ENCODE measurements around the gene MTCH1. TPM values are rescaled to one million over a fixed set of nuclear protein-coding genes. Genes with fewer than 3 reads are reported as not detected.

MTCH1 gene
- total and polyA plus RNA-seq, 4 donors = 120 to 210 (median 157) TPM

DNA sequence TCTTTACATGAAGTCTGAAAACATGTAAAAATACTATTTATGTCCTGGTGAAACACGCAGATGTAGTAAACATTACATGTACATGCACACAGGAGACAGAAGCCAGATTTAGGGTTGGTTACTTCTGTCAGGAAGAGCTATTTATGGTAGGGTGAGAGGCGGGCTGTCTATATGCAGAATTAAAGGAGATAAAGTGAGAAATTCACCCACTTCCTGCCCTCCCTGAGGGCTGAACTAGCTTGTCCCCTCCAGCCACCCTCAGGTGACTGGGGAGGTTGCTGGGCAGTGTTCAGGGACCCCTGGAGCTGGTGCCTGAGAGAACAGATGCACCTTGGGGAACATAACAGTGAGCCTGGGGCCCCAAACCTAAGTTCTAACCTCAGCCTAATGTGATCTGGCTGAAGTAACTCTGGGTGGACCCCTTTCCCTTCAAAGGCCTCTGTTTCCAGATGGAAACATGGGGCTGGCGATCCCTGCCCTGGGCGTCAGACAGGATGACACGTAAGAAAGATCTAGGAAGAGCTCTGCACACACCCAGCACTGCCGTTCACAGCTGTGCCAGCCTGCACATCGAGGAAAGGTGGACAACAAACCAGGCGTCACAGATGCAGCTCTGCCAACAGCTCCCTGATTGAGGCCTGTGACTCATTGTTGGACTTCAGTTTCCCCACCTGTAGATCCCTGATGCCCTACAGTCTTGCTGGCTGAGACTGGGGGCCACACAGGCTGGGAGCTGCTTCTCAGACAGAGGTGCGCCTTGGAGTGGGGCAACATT is 30.1 kb downstream of the MTCH1 start:
- DNase-seq (no peak), ATAC-seq (ENCODE audit: insufficient read depth, low FRiP score) (no peak)
- Histone ChIP-seq H3K27me3 (ENCODE audit: control insufficient read depth in 3 of 3, insufficient read depth in 3 of 3, low read length in 2 of 3) (no peaks in the 10 kb centered on the region), H3K9ac (ENCODE audit: insufficient read depth in 1 of 2, low read length in 2 of 2) (no peak overlapping the region), H3K27ac (ENCODE audit: low read depth in 1 of 2, low read length in 1 of 2) (no peak overlapping the region), H3K36me3 (ENCODE audit: control insufficient read depth in 4 of 4, insufficient read depth in 4 of 4, low read length in 4 of 4) (no peaks in the 10 kb centered on the region), H3K9me3 (ENCODE audit: control insufficient read depth in 4 of 4, insufficient read depth in 3 of 4, low read length in 3 of 4) (no peaks in the 10 kb centered on the region), H3K4me1 (ENCODE audit: control insufficient read depth in 5 of 5, insufficient read depth in 5 of 5, low read length in 5 of 5) (peaks cover 0 to 5% (median 0%) of the 10 kb centered on the region in 5 donors), H3K4me3 (no peak overlapping the region)
- TF ChIP-seq, protein P1, sequence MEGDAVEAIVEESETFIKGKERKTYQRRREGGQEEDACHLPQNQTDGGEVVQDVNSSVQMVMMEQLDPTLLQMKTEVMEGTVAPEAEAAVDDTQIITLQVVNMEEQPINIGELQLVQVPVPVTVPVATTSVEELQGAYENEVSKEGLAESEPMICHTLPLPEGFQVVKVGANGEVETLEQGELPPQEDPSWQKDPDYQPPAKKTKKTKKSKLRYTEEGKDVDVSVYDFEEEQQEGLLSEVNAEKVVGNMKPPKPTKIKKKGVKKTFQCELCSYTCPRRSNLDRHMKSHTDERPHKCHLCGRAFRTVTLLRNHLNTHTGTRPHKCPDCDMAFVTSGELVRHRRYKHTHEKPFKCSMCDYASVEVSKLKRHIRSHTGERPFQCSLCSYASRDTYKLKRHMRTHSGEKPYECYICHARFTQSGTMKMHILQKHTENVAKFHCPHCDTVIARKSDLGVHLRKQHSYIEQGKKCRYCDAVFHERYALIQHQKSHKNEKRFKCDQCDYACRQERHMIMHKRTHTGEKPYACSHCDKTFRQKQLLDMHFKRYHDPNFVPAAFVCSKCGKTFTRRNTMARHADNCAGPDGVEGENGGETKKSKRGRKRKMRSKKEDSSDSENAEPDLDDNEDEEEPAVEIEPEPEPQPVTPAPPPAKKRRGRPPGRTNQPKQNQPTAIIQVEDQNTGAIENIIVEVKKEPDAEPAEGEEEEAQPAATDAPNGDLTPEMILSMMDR (IDR thresholded peaks at IDR 0.05; ENCODE audit: control extremely low read depth, extremely low read depth) = no peak
- WGBS, 2 donors = 62 to 78% methylated on average over 9 of the region's 9 CpGs

DNA sequence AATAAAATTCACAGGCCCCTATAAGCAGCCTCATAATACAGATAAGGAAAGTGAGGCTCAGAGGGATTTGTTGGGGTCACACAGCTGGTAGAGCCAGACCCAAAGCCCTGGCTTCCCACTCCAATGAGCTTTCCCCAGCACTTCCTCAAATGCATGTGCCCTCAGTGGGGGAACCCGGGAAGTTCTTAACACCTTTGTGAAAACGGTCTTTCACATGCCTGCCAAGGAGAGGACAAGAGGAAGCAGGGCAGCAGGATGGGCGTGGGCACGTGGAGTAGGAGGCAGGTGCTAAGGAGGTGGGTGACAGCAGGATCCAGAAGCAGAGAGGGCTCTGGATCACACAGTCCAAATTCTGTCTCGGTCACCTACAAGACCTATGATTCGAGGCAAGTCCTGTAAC is 30.9 kb downstream of the MTCH1 start:
- Histone ChIP-seq H3K4me1 (ENCODE audit: control insufficient read depth in 5 of 5, insufficient read depth in 5 of 5, low read length in 5 of 5) (peaks cover 0 to 3% (median 0%) of the 10 kb centered on the region in 5 donors), H3K9ac (ENCODE audit: insufficient read depth in 1 of 2, low read length in 2 of 2) (no peak overlapping the region), H3K9me3 (ENCODE audit: control insufficient read depth in 4 of 4, insufficient read depth in 3 of 4, low read length in 3 of 4) (no peaks in the 10 kb centered on the region), H3K4me3 (no peak overlapping the region), H3K27me3 (ENCODE audit: control insufficient read depth in 3 of 3, insufficient read depth in 3 of 3, low read length in 2 of 3) (no peaks in the 10 kb centered on the region), H3K36me3 (ENCODE audit: control insufficient read depth in 4 of 4, insufficient read depth in 4 of 4, low read length in 4 of 4) (no peaks in the 10 kb centered on the region), H3K27ac (ENCODE audit: low read depth in 1 of 2, low read length in 1 of 2) (no peak overlapping the region)
- TF ChIP-seq, protein P1 (IDR thresholded peaks at IDR 0.05; ENCODE audit: control extremely low read depth, extremely low read depth) = no peak
- DNase-seq (no peak), ATAC-seq (ENCODE audit: insufficient read depth, low FRiP score) (no peak)
- WGBS, 2 donors = 36 to 44% methylated on average over 6 of the region's 6 CpGs

DNA sequence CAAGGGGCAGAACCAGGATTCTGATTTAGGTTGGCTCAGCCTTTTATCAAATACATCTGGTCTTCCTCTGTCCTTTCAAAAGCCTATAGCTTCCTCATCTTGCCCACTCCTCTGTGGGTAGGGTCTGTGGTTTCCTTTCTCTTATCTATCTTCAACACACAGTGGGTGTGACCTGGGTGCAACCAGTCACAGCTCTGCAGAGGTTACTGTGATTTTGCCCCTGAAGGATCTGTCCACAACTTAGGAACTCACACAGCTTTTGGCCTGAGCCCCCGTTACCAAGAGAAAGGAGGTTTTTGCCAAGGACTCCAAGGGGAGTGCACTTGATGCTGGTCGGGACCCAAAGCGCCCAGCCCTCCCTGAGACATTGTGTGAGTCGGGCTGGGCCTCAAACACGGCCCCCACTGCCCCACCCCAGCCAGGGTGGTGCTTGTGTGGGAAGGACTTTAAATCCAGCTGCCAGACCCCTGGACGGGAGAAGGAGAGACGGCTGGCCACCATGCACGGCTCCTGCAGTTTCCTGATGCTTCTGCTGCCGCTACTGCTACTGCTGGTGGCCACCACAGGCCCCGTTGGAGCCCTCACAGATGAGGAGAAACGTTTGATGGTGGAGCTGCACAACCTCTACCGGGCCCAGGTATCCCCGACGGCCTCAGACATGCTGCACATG is 31.6 kb downstream of the MTCH1 start, which contains the start of gene PI16:
Gene PI16, plus strand, starts transcription at position 477 of the 670 bp plus-strand sequence. Its CDS starts 23 bp downstream, at position 500.
- ATAC-seq (ENCODE audit: insufficient read depth, low FRiP score) = no peak
- WGBS, 2 donors = 45 to 64% methylated on average over 14 of the region's 14 CpGs
- no peak for DNase-seq
- no peaks in the 10 kb centered on the region for H3K27me3 ChIP-seq (ENCODE audit: control insufficient read depth in 3 of 3, insufficient read depth in 3 of 3, low read length in 2 of 3)
- H3K36me3 ChIP-seq (ENCODE audit: control insufficient read depth in 4 of 4, insufficient read depth in 4 of 4, low read length in 4 of 4) = no peaks in the 10 kb centered on the region
- H3K9me3 ChIP-seq (ENCODE audit: control insufficient read depth in 4 of 4, insufficient read depth in 3 of 4, low read length in 3 of 4) = no peaks in the 10 kb centered on the region
- peaks cover 0 to 3% (median 0%) of the 10 kb centered on the region in 5 donors for H3K4me1 ChIP-seq (ENCODE audit: control insufficient read depth in 5 of 5, insufficient read depth in 5 of 5, low read length in 5 of 5)
- TF ChIP-seq, protein P1 (IDR thresholded peaks at IDR 0.05; ENCODE audit: control extremely low read depth, extremely low read depth) = no peak
- H3K27ac ChIP-seq (ENCODE audit: low read depth in 1 of 2, low read length in 1 of 2) = no peak within 1 kb of the TSS
- H3K9ac ChIP-seq (ENCODE audit: insufficient read depth in 1 of 2, low read length in 2 of 2) = no peak within 1 kb of the TSS
- no peak within 1 kb of the TSS for H3K4me3 ChIP-seq
